Heart right ventricle (tissue), 16 donors: ENCODE data around the gene PTP4A2. TPM values are rescaled to one million over a fixed set of nuclear protein-coding genes. Genes with fewer than 3 reads are reported as not detected.
A peak's percentile ranks its signal among the peaks of the same experiment; 100 is the strongest.

Experiments
- ATAC-seq, 8 donors: fragments of 200-7000 bp; cut with Tn5 transposase; one replicate each; pipeline ENCODE4 v1.9.1; 2020; ENCODE audit warnings: mild to moderate bottlenecking in 8 of 8, moderate library complexity in 8 of 8, moderate number of reproducible peaks in 1 of 8
- DNase-seq, 2 donors: peaks; one replicate each; pipeline ENCODE4 v3.0.0-alpha.2; 2020
- H3K27ac ChIP-seq, 10 donors: fragments of 200-600 bp; sonication (generic) in 2 of 10; one replicate each; pipeline versions ENCODE4 v1.5.0 to v1.8.0; 2020 to 2022; ENCODE audit warnings: mild to moderate bottlenecking in 3 of 10
- H3K27me3 ChIP-seq, 7 donors: fragments of 200-600 bp; one replicate each; pipeline ENCODE4 v1.8.0; 2021 to 2022; ENCODE audit warnings: mild to moderate bottlenecking in 2 of 7
- H3K36me3 ChIP-seq, 9 donors: fragments of 200-600 bp; sonication (generic) in 1 of 9; one replicate each; pipeline versions ENCODE4 v1.5.0 to v1.8.0; 2020 to 2022; ENCODE audit warnings: mild to moderate bottlenecking in 2 of 9
- H3K4me1 ChIP-seq, 9 donors: fragments of 200-600 bp; sonication (generic) in 1 of 9; one replicate each; pipeline versions ENCODE4 v1.5.0 to v1.8.0; 2020 to 2022; ENCODE audit warnings: mild to moderate bottlenecking in 4 of 9
- H3K4me3 ChIP-seq, 10 donors: fragments of 200-600 bp; sonication (generic) in 2 of 10; one replicate each; pipeline versions ENCODE4 v1.5.0 to v1.8.0; 2020 to 2022; ENCODE audit warnings: mild to moderate bottlenecking in 7 of 10, moderate library complexity in 2 of 10
- H3K9me3 ChIP-seq, 11 donors: fragments of 200-600 bp in 10 of 11; sonication (generic) in 2 of 11; one replicate each; pipeline versions ENCODE4 v1.5.0 to v1.8.0; 2013 to 2022; ENCODE audit warnings: mild to moderate bottlenecking in 2 of 11, control low read depth in 1 of 11, moderate library complexity in 1 of 11
- CTCF ChIP-seq, 9 donors: fragments of 200-600 bp; sonication (generic) in 2 of 9; IDR thresholded peaks; one replicate each; pipeline versions ENCODE4 v1.5.0 to v1.8.0; 2021 to 2022; ENCODE audit warnings: antibody characterized with exemption in 9 of 9, mild to moderate bottlenecking in 5 of 9, moderate library complexity in 1 of 9
- WGBS, 2 donors: extraction: QIAGEN DNeasy Blood & Tissue Kit; methylation state at CpG; one replicate each; pipeline ENCODE4 v1.1.7; 2013; ENCODE audit warnings: inconsistent platforms in 1 of 2; 5-methylcytosine and 5-hydroxymethylcytosine counted together
- intact Hi-C, 10 donors: fragments of 100-400 bp; cut with DNase I; formaldehyde crosslinking; loops; one replicate each; pipeline versions ENCODE4 v1.11.1 to v1.14.2; 2022
- polyA plus RNA-seq, 2 donors: library from polyadenylated mRNA; stranded (reverse); fragments of 200-250 nt; gene quantifications; one replicate each; pipeline ENCODE4 v1.2.3, GENCODE V29; 2013
- total RNA-seq, 10 donors: library from RNA; stranded (reverse); fragmentation: NEBNext Ultra II Directional in 3 of 10; extraction: Animal tissue kit (Norgen Biotek cat#: 25700) in 3 of 10; gene quantifications; one replicate each; pipeline versions ENCODE4 v1.2.1 to v1.2.4, GENCODE V29; 2021 to 2023
- donor health status: Arrhythmogenic right ventricular cardiomyopathy.
- donor health status: ischemic (EF 13 %, LVEDD 7.1; RV severe dilation, severe dysfunction).
- donor health status: healthy with polysubstance abuse.
- donor health status: DM: no; HTN: yes; CAD: no.
- donor health status: DM: no; HTN: no; CAD: no.
- donor health status: ischemic (EF 25% LVEDD 6.9; RV normal size, moderate dysfunction).
- donor health status: ischemic (EF 25% LVEDD 5.7; RV mildly dilated, moderate dysfunction).
- donor health status: healthy.
- donor health status: DM: yes; HTN: yes; CAD: no.
- donor health status: Ischemic cardiomyopathy.
- donor health status: ischemic (EF 35%, LVEDD 5.7; RV mildly dilated, moderate dysfunction).
- donor health status: nonischemic (EF 11% LVEDD 7.7; RV severe dilation, severe dysfunction).
- donor health status: DM: yes; HTN: yes; CAD: no.
- donor health status: PGD.
- donor health status: ischemic (EF 29% LVEDD 5.4; RV normal size, mild dysfunction).
- donor health status: nonischemic (EF 23%, LVEDD 6.1; RV moderate dilation, normal function).

PTP4A2 gene
- total and polyA plus RNA-seq, 12 donors, result 49.5 to 506 (median 223) TPM

GRCh38 chr1:31978843-31979400 lies 40.8 kb upstream of the PTP4A2 start:
- intact Hi-C loops, result no loop called here
- Histone ChIP-seq H3K27me3 (no peaks in the 10 kb centered on the region), H3K4me1 (peaks cover 0 to 17% (median 4%) of the 10 kb centered on the region in 9 donors), H3K4me3 (no peak overlapping the region), H3K9me3 (no peaks in the 10 kb centered on the region), H3K36me3 (no peaks in the 10 kb centered on the region), H3K27ac (no peak overlapping the region)
- 79 to 84% methylated on average over 4 of the region's 4 CpGs for WGBS, 2 donors
- TF ChIP-seq CTCF (IDR thresholded peaks at IDR 0.05), result no peak
- DNase-seq (no peak), ATAC-seq (no peak)

GRCh38 chr1:31977385-31978131 lies 39.4 kb upstream of the PTP4A2 start:
- H3K4me3 ChIP-seq, result no peak overlapping the region
- no peaks in the 10 kb centered on the region for H3K36me3 ChIP-seq
- peak in 8 of 9 donors; percentile 10 to 41 (median 28) for TF ChIP-seq CTCF (IDR thresholded peaks at IDR 0.05)
- no peaks in the 10 kb centered on the region for H3K9me3 ChIP-seq
- ATAC-seq (peak in 6 of 8 donors; percentile 24 to 72 (median 56)), DNase-seq (peak in 1 of 2 donors; percentile 8)
- H3K4me1 ChIP-seq, result peaks cover 0 to 17% (median 4%) of the 10 kb centered on the region in 9 donors
- intact Hi-C loops, result no loop called here
- no peaks in the 10 kb centered on the region for H3K27me3 ChIP-seq
- no peak overlapping the region for H3K27ac ChIP-seq
- WGBS, 2 donors, result 50 to 53% methylated on average over 6 of the region's 6 CpGs

DNA sequence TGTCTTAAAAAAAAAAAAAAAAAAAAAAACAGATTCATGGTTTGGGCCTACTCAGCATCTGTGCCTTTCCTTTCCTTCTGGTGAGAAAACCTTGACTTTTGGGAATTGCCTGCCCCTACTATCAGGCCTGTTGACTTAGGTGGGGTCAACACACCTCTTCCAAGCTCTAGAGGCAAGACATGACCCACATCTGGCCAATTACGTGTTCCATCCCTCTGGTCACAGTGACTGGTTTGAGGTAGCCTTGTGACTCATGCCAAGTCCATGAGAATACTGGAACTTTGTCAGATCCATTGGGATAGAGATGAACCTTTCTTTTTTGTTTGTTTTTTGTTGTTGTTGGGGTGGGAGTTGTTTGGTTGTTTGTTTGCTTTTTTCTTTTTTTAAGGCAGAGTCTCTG lies 38.2 kb upstream of the PTP4A2 start:
- TF ChIP-seq CTCF (IDR thresholded peaks at IDR 0.05), result no peak
- DNase-seq (no peak), ATAC-seq (no peak)
- Histone ChIP-seq H3K4me1 (peaks cover 0 to 13% (median 4%) of the 10 kb centered on the region in 9 donors), H3K9me3 (no peaks in the 10 kb centered on the region), H3K36me3 (no peaks in the 10 kb centered on the region), H3K27ac (no peak overlapping the region), H3K27me3 (no peaks in the 10 kb centered on the region), H3K4me3 (no peak overlapping the region)
- intact Hi-C loops, result no loop called here
- 88 to 100% methylated on average over 1 of the region's 1 CpG for WGBS, 2 donors

- Histone ChIP-seq H3K4me3 (no peak overlapping the region), H3K27ac (no peak overlapping the region), H3K9me3 (no peaks in the 10 kb centered on the region), H3K27me3 (no peaks in the 10 kb centered on the region), H3K4me1 (peaks cover 0 to 2% (median 0%) of the 10 kb centered on the region in 9 donors), H3K36me3 (no peaks in the 10 kb centered on the region)
- no peak for TF ChIP-seq CTCF (IDR thresholded peaks at IDR 0.05)
- 45 to 59% methylated on average over 3 of the region's 3 CpGs for WGBS, 2 donors
- intact Hi-C loops, result no loop called here
- DNase-seq, result no peak
- no peak for ATAC-seq
Observed at GRCh38 chr1:31970873-31971272, 32.7 kb upstream of the PTP4A2 start.
